ENCODE results near the gene RNF121. TPM values are rescaled to one million over a fixed set of nuclear protein-coding genes. Genes with fewer than 3 reads are reported as not detected.

RNF121 gene
- total RNA-seq, 1 experiment from 2014 or later = 27.8 TPM

GRCh38 chr11:71992136-71992730, 63.4 kb downstream of the RNF121 start:
- BruUV-seq (replicated peaks) = no TSS peak
- no peaks in the 10 kb centered on the region for H3K4me1 Mint-ChIP-seq (ENCODE audit: insufficient read depth, unreplicated experiment)
- POLR2A ChIA-PET = no interaction called here
- intact Hi-C loops (cut with micrococcal nuclease) = no loop called here
- no peaks in the 10 kb centered on the region for H3K9me3 Mint-ChIP-seq (ENCODE audit: unreplicated experiment)
- H3K27me3 Mint-ChIP-seq (ENCODE audit: insufficient read depth, unreplicated experiment) = no peaks in the 10 kb centered on the region
- H3K27ac Mint-ChIP-seq (ENCODE audit: low read depth, unreplicated experiment) = no peak overlapping the region
- TF ChIP-seq, protein P1, sequence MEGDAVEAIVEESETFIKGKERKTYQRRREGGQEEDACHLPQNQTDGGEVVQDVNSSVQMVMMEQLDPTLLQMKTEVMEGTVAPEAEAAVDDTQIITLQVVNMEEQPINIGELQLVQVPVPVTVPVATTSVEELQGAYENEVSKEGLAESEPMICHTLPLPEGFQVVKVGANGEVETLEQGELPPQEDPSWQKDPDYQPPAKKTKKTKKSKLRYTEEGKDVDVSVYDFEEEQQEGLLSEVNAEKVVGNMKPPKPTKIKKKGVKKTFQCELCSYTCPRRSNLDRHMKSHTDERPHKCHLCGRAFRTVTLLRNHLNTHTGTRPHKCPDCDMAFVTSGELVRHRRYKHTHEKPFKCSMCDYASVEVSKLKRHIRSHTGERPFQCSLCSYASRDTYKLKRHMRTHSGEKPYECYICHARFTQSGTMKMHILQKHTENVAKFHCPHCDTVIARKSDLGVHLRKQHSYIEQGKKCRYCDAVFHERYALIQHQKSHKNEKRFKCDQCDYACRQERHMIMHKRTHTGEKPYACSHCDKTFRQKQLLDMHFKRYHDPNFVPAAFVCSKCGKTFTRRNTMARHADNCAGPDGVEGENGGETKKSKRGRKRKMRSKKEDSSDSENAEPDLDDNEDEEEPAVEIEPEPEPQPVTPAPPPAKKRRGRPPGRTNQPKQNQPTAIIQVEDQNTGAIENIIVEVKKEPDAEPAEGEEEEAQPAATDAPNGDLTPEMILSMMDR (IDR thresholded peaks at IDR 0.05; ENCODE audit: unreplicated experiment) = no peak
- no peak overlapping the region for H3K4me3 Mint-ChIP-seq (ENCODE audit: unreplicated experiment)
- DNase-seq (ENCODE audit: unreplicated experiment) = no peak
- CTCF ChIA-PET = interaction anchor here (0.6 kb wide), 1 partner anchor 11 kb away, joined by 3 read pairs; no protein-coding TSS in a partner anchor
- H3K36me3 Mint-ChIP-seq (ENCODE audit: insufficient read depth, unreplicated experiment) = peaks cover 24% of the 10 kb centered on the region

GRCh38 chr11:71994786-71995185, 65.9 kb downstream of the RNF121 start:
- Mint-ChIP-seq H3K27ac (ENCODE audit: low read depth, unreplicated experiment) (no peak overlapping the region), H3K27me3 (ENCODE audit: insufficient read depth, unreplicated experiment) (no peaks in the 10 kb centered on the region), H3K4me1 (ENCODE audit: insufficient read depth, unreplicated experiment) (peaks cover 5% of the 10 kb centered on the region), H3K36me3 (ENCODE audit: insufficient read depth, unreplicated experiment) (peaks cover 24% of the 10 kb centered on the region), H3K9me3 (ENCODE audit: unreplicated experiment) (no peaks in the 10 kb centered on the region), H3K4me3 (ENCODE audit: unreplicated experiment) (no peak overlapping the region)
- POLR2A ChIA-PET = no interaction called here
- intact Hi-C loops (cut with micrococcal nuclease) = no loop called here
- no peak for DNase-seq (ENCODE audit: unreplicated experiment)
- CTCF ChIA-PET = interaction anchor here (0.5 to 5.9 kb wide), 3 partner anchors 17 to 150 kb away, joined by 3 to 28 read pairs (median 3); no protein-coding TSS in a partner anchor
- TF ChIP-seq, protein P1 (IDR thresholded peaks at IDR 0.05; ENCODE audit: unreplicated experiment) = no peak
- no TSS peak for BruUV-seq (replicated peaks)

- no TSS peak for BruUV-seq (replicated peaks)
- no peaks in the 10 kb centered on the region for H3K9me3 Mint-ChIP-seq (ENCODE audit: unreplicated experiment)
- intact Hi-C loops (cut with micrococcal nuclease) = no loop called here
- H3K27me3 Mint-ChIP-seq (ENCODE audit: insufficient read depth, unreplicated experiment) = no peaks in the 10 kb centered on the region
- TF ChIP-seq, protein P1 (IDR thresholded peaks at IDR 0.05; ENCODE audit: unreplicated experiment) = no peak
- ChIA-PET POLR2A (no interaction called here), CTCF (interaction anchor here (1.4 to 5.9 kb wide), 2 partner anchors 18 to 97 kb away, joined by 3 to 28 read pairs; no protein-coding TSS in a partner anchor)
- peaks cover 24% of the 10 kb centered on the region for H3K36me3 Mint-ChIP-seq (ENCODE audit: insufficient read depth, unreplicated experiment)
- H3K4me3 Mint-ChIP-seq (ENCODE audit: unreplicated experiment) = no peak overlapping the region
- no peak overlapping the region for H3K27ac Mint-ChIP-seq (ENCODE audit: low read depth, unreplicated experiment)
- peaks cover 5% of the 10 kb centered on the region for H3K4me1 Mint-ChIP-seq (ENCODE audit: insufficient read depth, unreplicated experiment)
- DNase-seq (ENCODE audit: unreplicated experiment) = no peak
Measured at GRCh38 chr11:71995726-71996291, 67.0 kb downstream of the RNF121 start.

- no peak for DNase-seq (ENCODE audit: unreplicated experiment)
- H3K4me1 Mint-ChIP-seq (ENCODE audit: insufficient read depth, unreplicated experiment) = peaks cover 5% of the 10 kb centered on the region
- TF ChIP-seq, protein P1 (IDR thresholded peaks at IDR 0.05; ENCODE audit: unreplicated experiment) = no peak
- POLR2A ChIA-PET = interaction anchor here (0.5 kb wide), 1 partner anchor 148 kb away, joined by 3 read pairs; no protein-coding TSS in a partner anchor
- CTCF ChIA-PET = interaction anchor here (0.8 to 5.9 kb wide), 3 partner anchors 18 to 417 kb away, joined by 3 to 28 read pairs (median 3); no protein-coding TSS in a partner anchor
- intact Hi-C loops (cut with micrococcal nuclease) = no loop called here
- no peaks in the 10 kb centered on the region for H3K9me3 Mint-ChIP-seq (ENCODE audit: unreplicated experiment)
- H3K27ac Mint-ChIP-seq (ENCODE audit: low read depth, unreplicated experiment) = no peak overlapping the region
- no peaks in the 10 kb centered on the region for H3K27me3 Mint-ChIP-seq (ENCODE audit: insufficient read depth, unreplicated experiment)
- BruUV-seq (replicated peaks) = TSS peak; percentile 37
- H3K36me3 Mint-ChIP-seq (ENCODE audit: insufficient read depth, unreplicated experiment) = peaks cover 25% of the 10 kb centered on the region
- no peak overlapping the region for H3K4me3 Mint-ChIP-seq (ENCODE audit: unreplicated experiment)
Measured at GRCh38 chr11:71996517-71996916, 67.7 kb downstream of the RNF121 start.
